ENCODE measurements around the gene PARP16. TPM values are rescaled to one million over a fixed set of nuclear protein-coding genes. Genes with fewer than 3 reads are reported as not detected.

PARP16 gene
- total RNA-seq, 1 donor from 2014 or later: 14.7 TPM

DNA sequence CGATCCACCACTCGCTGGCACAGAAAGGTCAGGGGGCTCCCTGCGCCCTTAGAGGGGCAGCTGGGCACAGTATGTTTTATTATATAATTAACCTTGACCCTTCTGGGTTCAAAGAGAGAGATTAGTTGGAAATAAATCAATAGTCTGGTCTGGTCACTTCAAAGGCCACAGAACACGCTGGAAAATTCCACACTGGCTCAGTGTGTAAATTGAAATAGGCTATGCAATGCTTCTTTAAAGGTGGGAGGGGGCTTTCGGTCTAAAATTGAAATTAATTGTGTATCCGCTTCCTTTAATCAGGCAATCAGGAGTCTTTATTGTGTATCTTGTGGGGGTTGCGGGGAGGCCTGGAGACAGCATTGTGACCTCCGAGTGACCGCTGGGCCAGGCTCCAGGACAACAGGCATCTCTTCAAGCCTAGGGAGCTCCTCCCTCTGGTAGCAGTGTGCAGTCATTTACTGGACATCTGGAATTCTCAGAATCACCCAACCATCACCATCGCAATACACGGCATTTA lies 25.8 kb upstream of the PARP16 start:
- intact Hi-C loops (cut with micrococcal nuclease): no loop called here

DNA sequence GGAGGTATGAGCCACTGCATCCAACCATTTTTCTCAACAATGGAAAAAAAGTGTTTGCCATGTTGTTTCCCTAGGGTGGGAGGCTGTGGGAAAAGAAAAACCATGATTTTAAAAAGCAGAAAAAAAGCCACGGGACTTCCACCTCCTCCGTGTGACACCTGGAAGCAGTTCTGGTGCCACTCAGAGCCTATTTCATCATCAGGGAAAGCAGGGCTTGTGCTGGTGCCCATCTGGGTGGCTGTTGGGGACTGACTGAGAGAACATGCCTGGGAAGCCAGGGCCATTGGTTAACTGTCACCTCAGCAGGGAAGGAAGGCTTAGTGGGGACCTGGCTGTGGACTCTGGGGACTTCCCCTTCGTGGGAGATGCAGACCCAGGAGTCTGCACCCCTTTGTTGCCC lies 25.1 kb upstream of the PARP16 start:
- intact Hi-C loops (cut with micrococcal nuclease): no loop called here

- intact Hi-C loops (cut with micrococcal nuclease): no loop called here
These were observed 23.9 kb upstream of the PARP16 start for GRCh38 chr15:65310431-65311137.

GRCh38 chr15:65309882-65310418 lies 23.3 kb upstream of the PARP16 start:
- intact Hi-C loops (cut with micrococcal nuclease): no loop called here

- intact Hi-C loops (cut with micrococcal nuclease): no loop called here
These were observed 21.3 kb upstream of the PARP16 start for GRCh38 chr15:65307978-65308377.

DNA sequence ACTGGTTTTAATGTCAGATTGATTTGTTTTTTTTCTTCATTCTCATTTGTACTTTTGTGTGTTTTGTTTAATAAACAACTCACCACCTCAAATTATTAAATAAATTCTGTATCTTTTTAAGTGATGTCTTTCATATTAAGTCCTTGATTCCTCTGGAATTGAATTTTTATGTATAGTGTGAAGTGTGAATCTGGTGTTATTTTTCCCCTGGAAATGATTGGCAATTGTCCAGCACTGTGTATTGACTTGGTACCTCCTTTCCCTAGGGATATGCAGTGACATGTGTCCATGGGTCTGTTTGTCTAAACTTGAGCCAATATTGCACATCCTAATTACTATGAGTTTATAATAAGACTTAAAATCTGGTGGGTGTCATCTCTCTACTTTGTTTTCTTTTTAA lies 19.9 kb upstream of the PARP16 start:
- intact Hi-C loops (cut with micrococcal nuclease): no loop called here

GRCh38 chr15:65305776-65306175 lies 19.1 kb upstream of the PARP16 start:
- intact Hi-C loops (cut with micrococcal nuclease): loop anchor here (2.0 kb wide), 3 partner anchors 121 to 273 kb away; partner anchors contain the start of genes CLPX and DPP8

DNA sequence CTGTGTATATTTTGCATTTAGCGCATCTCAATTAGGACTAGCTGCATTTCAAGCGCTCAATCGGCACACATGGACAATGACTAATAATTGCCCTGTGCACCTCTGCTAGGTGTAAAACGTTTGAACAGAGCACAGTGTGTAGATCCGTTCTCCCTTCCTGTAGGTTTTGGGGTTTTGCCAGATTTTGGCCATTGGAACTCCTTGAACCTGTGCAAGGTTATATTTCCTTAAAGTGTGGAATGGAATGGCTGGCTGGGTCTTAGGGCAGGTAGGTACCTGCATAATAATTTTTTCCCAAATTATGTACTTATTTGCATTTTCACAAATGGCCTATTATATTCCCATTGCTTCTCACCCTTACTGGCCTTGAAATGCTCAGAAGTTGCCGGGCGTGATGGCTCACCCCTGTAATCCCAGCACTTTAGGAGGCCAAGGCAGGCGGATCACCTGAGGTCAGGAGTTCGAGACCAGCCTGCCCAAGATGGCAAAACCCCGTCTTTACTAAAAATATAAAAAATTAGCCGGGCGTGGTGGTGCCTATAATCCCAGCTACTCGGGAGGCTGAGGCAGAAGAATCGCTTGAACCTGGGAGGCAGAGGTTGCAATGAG lies 18.6 kb upstream of the PARP16 start:
- intact Hi-C loops (cut with micrococcal nuclease): loop anchor here (2.0 kb wide), 3 partner anchors 120 to 272 kb away; partner anchors contain the start of genes CLPX and DPP8

DNA sequence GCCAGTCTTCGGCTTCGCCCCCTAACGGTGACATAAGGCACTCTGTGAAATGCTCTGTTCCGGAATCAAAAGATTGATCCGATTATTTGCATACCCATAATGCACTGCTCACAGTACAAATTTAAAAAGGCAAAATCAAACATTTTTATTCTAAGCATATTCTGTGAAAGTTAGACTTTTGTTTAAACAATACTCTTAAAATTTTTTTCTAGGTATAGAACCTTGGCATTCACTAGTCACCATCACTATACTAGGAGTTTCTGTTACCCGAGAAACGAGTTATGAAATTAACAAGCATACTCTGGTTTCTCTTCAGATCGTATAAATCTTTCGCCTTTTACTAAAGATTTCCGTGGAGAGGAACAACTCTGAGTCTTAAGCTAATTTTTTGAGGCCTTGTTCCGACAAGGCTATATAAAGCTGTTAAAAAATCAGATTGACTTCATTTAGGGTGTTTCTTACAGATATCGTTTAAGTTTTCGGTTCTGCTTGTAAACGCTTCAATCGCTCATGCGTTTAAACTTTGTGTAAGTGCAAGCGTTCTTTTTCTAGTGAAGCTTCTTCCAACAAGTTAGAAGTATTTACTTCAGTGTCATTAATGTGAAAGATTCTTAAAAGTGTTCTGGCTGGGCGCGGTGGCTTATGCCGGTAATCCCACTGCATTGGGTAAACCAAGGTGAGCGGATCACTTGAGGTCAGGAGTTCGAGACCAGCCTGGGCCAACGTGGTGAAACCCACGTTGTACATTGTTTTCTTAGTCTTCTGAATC lies 17.9 kb upstream of the PARP16 start, which contains the start of gene RNU5B-1:
TSS of gene RNU5B-1 (plus strand) at position 297 of the 769 bp plus-strand sequence.
- intact Hi-C loops (cut with micrococcal nuclease): loop anchor here (1.0 to 2.0 kb wide), 5 partner anchors 8 to 272 kb away; partner anchors contain the start of genes CLPX, DPP8, PARP16 and RNU5A-1

DNA sequence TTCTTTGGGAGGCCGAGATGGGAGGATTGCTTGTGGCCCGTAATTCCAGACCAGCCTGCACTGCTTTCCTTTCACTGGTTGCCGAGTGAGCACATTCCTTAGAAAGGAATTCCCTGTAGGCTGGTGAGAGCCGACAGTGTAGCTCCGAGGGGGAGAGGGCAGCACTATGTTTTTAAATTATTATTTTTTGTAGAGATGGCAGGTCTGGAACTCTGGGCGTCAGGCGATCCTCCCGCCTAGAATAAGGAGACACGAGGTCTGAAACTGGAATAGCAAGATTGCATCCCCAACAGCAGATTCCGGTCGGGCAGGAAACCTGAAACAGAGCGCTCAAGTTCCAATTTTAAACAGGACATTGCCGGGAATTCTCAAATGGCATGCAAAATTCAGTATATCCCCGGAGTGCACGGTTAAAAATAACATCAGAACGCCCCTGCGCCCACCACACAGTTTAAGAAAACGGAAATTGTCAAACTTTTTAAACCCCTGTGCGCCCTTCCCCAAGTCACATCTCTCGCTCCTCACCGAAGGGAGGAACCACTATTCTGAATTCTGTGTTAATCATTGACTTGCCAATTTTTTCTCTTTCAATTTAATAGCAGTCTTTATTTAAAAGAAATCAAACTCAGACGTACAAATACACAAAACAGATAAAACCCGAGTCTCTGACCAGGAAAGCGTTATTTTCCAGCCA lies 17.2 kb upstream of the PARP16 start:
- intact Hi-C loops (cut with micrococcal nuclease): loop anchor here (1.0 to 2.0 kb wide), 5 partner anchors 8 to 271 kb away; partner anchors contain the start of genes CLPX, DPP8, PARP16 and RNU5A-1

DNA sequence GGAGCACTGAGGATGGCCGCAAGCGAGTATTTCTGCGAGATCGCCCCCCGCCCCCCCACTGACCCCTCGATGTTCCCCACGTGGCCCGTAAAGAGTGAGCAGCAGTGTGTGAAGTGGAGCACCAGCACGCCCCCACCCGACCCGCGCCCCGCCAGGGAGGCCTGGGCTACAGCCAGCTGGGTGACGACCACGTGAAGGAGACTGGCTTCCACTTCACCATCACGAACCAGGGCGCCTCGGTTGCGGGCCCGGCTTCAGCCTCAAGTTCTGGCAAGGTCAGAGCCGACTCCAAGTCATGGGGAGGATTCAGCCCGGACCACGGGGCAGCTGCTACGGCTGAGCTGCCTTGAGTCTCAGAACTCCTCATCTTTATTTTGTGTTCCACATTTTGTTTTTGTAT lies 15.4 kb upstream of the PARP16 start:
- intact Hi-C loops (cut with micrococcal nuclease): no loop called here

DNA sequence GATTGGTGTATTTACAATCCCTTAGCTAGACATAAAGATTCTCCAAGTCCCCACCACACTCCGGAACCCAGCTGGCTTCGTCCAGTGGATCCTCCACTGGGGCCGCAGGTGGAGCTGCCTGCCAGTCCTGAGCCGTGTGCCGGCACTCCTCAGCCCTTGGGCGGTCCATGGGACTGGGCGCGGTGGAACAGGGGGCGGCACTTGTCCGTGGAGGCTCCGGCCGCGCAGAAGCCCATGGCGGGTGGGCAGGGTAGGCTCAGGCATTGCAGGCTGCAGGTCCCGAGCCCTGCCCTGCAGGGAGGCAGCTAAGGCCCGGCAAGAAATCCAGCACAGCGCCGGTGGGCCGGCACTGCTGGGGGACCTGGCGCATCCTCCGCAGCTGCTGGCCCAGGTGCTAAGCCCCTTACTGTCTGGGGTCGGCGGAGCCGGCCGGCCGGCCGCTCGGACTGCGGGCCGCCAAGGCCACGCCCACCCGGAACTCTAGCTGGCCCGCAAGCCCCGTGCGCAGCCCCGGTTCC lies 14.3 kb upstream of the PARP16 start:
- intact Hi-C loops (cut with micrococcal nuclease): no loop called here

- intact Hi-C loops (cut with micrococcal nuclease): loop anchor here (5.0 to 10.0 kb wide), 2 partner anchors 166 to 594 kb away; partner anchors contain the start of gene PDCD7
These were observed 12.0 kb upstream of the PARP16 start for GRCh38 chr15:65298731-65299130.

- intact Hi-C loops (cut with micrococcal nuclease): loop anchor here (10.0 kb wide), 1 partner anchor 588 kb away; no protein-coding TSS in a partner anchor
These were observed 6.3 kb upstream of the PARP16 start for GRCh38 chr15:65292938-65293518.

DNA sequence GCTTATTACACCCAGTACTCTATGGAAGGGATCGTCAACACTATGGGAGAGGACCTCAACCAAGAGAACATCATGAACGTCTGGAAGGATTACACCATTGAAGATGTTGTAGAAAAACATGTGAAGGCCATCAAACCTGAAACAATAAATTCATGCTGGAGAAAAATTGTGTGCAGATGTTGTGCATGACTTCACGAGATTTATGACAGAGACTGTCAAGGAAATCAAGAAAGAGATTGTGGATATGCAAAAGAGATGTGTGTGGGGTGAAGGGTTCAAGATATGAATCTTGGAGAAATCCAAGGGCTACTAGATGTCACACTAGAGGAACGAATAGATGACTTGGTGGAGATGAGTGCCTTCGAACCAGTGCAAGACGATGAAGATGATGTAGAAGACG lies 3.5 kb upstream of the PARP16 start:
- intact Hi-C loops (cut with micrococcal nuclease): loop anchor here (10.0 kb wide), 1 partner anchor 585 kb away; no protein-coding TSS in a partner anchor

- intact Hi-C loops (cut with micrococcal nuclease): no loop called here
These were observed 2.7 kb upstream of the PARP16 start for GRCh38 chr15:65289261-65289854.

DNA sequence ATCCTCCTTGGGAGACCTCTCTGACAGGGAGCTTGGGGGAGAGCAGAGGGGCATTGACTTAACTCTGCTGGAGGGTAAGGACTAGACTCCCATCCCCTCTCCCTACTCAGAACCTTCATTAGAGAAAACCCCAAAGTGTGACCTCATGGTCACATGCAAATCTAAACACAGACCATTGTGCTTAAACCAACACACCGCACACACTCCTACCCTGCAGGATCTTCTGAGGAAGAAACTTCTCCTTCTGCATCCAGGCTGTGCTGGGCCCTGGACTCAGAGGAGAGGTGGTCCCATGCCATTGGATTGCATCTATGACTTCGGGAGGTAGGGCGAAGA lies 805 bp upstream of the PARP16 start:
- intact Hi-C loops (cut with micrococcal nuclease): loop anchor here (2.0 kb wide), 1 partner anchor 393 kb away; no protein-coding TSS in a partner anchor

- intact Hi-C loops (cut with micrococcal nuclease): loop anchor here (1.0 to 2.0 kb wide), 3 partner anchors 10 to 391 kb away; partner anchors contain the start of genes RNU5A-1 and RNU5B-1
These were observed 497 bp downstream of the PARP16 start for GRCh38 chr15:65286069-65286703.

Data from T-helper 2 cell treated with Interferon-gamma antibody and Interleukin-4, amounts not matched to agents 100 ng/mL and 5 ng/mL, for 36 hours (primary cell).